HCT116 (cell line): Measurements from ENCODE around the gene TRHDE. TPM values are rescaled to one million over a fixed set of nuclear protein-coding genes. Genes with fewer than 3 reads are reported as not detected.

ENCODE experiments used
- ATAC-seq: fragments of 200-7000 bp; cut with Tn5 transposase; 2 replicates; pipeline ENCODE4 v1.9.1; 2020; ENCODE audit warnings: mild to moderate bottlenecking, moderate library complexity
- BruUV-seq: library from RNA; stranded (reverse); fragments of 400-500 nt; replicated peaks from 2 replicates; lab custom pipeline; 2021; lab: Mats Ljungman, UMichigan
- CTCF ChIA-PET: fragments of 300-600 bp; sonication (Branson Sonifier 250); formaldehyde crosslinking; loops from one replicate; lab custom pipeline; 2021; ENCODE audit warnings: antibody characterized with exemption; lab: Charles Lee
- POLR2A ChIA-PET: fragments of 300-600, 350-600 bp; sonication (Branson Sonifier 250); formaldehyde crosslinking; loops from one replicate; lab custom pipeline; 2021; ENCODE audit warnings: antibody characterized with exemption; lab: Charles Lee
- RAD21 ChIA-PET, 2 experiments: fragments of 300-600 bp; sonication (Branson Sonifier 250); formaldehyde crosslinking; loops; one replicate each; lab custom pipeline; 2023; ENCODE audit warnings: low total read pairs in 2 of 2; ENCODE audit not compliant: uncharacterized antibody in 2 of 2, unreplicated experiment in 2 of 2, low non-redundant PET in 1 of 2; lab: Charles Lee
- DNase-seq: peaks from one replicate; pipeline ENCODE4 v3.0.0-alpha.2; 2010; ENCODE audit warnings: low read depth, low spot score
- H2AFZ ChIP-seq: fragments of 200-600 bp; shearing (Covaris generic), sonication (generic); 2 replicates; pipeline ENCODE4 v1.6.1; 2017; ENCODE audit warnings: low read depth, mixed run types, mixed read lengths, antibody characterized with exemption, low read length; ENCODE audit not compliant: poor library complexity, severe bottlenecking
- H3K27ac ChIP-seq: 2 replicates; pipeline ENCODE4 v1.5.1; 2012; ENCODE audit warnings: low read depth, low read length
- H3K27me3 ChIP-seq: fragments of 200-600 bp; sonication (generic); 2 replicates; pipeline ENCODE4 v1.6.1; 2016; ENCODE audit warnings: mixed run types, low read length, mixed read lengths; ENCODE audit not compliant: insufficient read depth
- H3K36me3 ChIP-seq, 2 experiments: fragments of 200-500 bp in 1 of 2; fragments of 200-600 bp in 1 of 2; sonication (Bioruptor generic) in 1 of 2; sonication (generic) in 1 of 2; 2 replicates each; pipeline versions ENCODE4 v1.5.1 to v1.6.1; 2014 to 2016; ENCODE audit warnings: low read length in 2 of 2, inconsistent platforms in 1 of 2, mixed read lengths in 1 of 2, mixed run types in 1 of 2; ENCODE audit not compliant: insufficient read depth in 2 of 2, control insufficient read depth in 1 of 2
- H3K4me1 ChIP-seq, 2 experiments: fragments of 200-600 bp in 1 of 2; sonication (generic) in 1 of 2; 2 replicates each; pipeline versions ENCODE4 v1.5.1 to v1.6.1; 2012 to 2017; ENCODE audit warnings: low read length in 2 of 2, inconsistent platforms in 1 of 2, mild to moderate bottlenecking in 1 of 2, mixed read lengths in 1 of 2, mixed run types in 1 of 2, moderate library complexity in 1 of 2; ENCODE audit not compliant: insufficient read depth in 2 of 2, control insufficient read depth in 1 of 2
- H3K4me2 ChIP-seq: fragments of 200-600 bp; sonication (generic); 2 replicates; pipeline ENCODE4 v1.6.1; 2017; ENCODE audit warnings: mixed run types, low read length, mixed read lengths
- H3K4me3 ChIP-seq, 2 experiments: fragments of 200-600 bp in 1 of 2; sonication (generic) in 1 of 2; replicated peaks in 1 of 2; 2 replicates each; pipeline ENCODE4 v1.5.1; 2011 to 2016; ENCODE audit warnings: low read length in 2 of 2, control low read depth in 1 of 2, low read depth in 1 of 2, mild to moderate bottlenecking in 1 of 2, mixed read lengths in 1 of 2, mixed run types in 1 of 2
- H3K79me2 ChIP-seq: fragments of 200-600 bp; sonication (generic); 2 replicates; pipeline ENCODE4 v1.6.1; 2017; ENCODE audit warnings: mild to moderate bottlenecking, mixed run types, low read length, moderate library complexity, mixed read lengths; ENCODE audit not compliant: insufficient read depth
- H3K9ac ChIP-seq: fragments of 200-600 bp; sonication (generic); 2 replicates; pipeline ENCODE4 v1.6.1; 2016; ENCODE audit warnings: low read length, mixed read lengths
- H3K9me2 ChIP-seq: fragments of 200-600 bp; sonication (generic), shearing (Covaris generic); 2 replicates; pipeline ENCODE4 v1.6.1; 2017; ENCODE audit warnings: mixed run types, mild to moderate bottlenecking, moderate library complexity; ENCODE audit not compliant: insufficient read depth
- H3K9me3 ChIP-seq, 2 experiments: fragments of 200-500 bp in 1 of 2; fragments of 200-600 bp in 1 of 2; sonication (Bioruptor generic) in 1 of 2; sonication (generic) in 1 of 2; 2 replicates each; pipeline ENCODE4 v1.6.1; 2014 to 2017; ENCODE audit warnings: low read length in 2 of 2, mixed read lengths in 2 of 2, inconsistent platforms in 1 of 2, low read depth in 1 of 2, mild to moderate bottlenecking in 1 of 2, mixed run types in 1 of 2, moderate library complexity in 1 of 2; ENCODE audit not compliant: control insufficient read depth in 1 of 2, insufficient read depth in 1 of 2
- H4K20me1 ChIP-seq: fragments of 200-600 bp; sonication (generic), shearing (Covaris generic); 2 replicates; pipeline ENCODE4 v1.6.1; 2017; ENCODE audit warnings: mixed run types, mild to moderate bottlenecking, moderate library complexity; ENCODE audit not compliant: insufficient read depth
- CEBPB ChIP-seq: IDR thresholded peaks from 2 replicates; pipeline ENCODE4 v1.6.1; 2012; ENCODE audit warnings: low read depth
- CTCF ChIP-seq, 3 experiments: fragments of 200-600 bp in 1 of 3; sonication (generic) in 1 of 3; IDR thresholded peaks in 2 of 3; conservative IDR thresholded peaks in 1 of 3; 2 replicates each; pipeline ENCODE4 v1.5.1; 2012 to 2017; ENCODE audit warnings: low read depth in 2 of 3, low read length in 2 of 3, antibody characterized with exemption in 1 of 3, borderline replicate concordance in 1 of 3, control low read depth in 1 of 3, mild to moderate bottlenecking in 1 of 3, mixed read lengths in 1 of 3, mixed run types in 1 of 3, moderate library complexity in 1 of 3; ENCODE audit not compliant: insufficient read depth in 1 of 3
- RAD21 ChIP-seq: IDR thresholded peaks from 2 replicates; pipeline ENCODE4 v1.6.1; 2012; ENCODE audit warnings: low read depth, mild to moderate bottlenecking
- intact Hi-C: fragments of 100-400 bp; cut with micrococcal nuclease; formaldehyde crosslinking; loops from 2 replicates; pipeline ENCODE4 v1.10.0; 2022
- total RNA-seq: library from RNA; stranded (reverse); gene quantifications from one replicate; pipeline ENCODE4 v1.2.1, GENCODE V29; 2021; ENCODE audit not compliant: unreplicated experiment

TRHDE gene
- total RNA-seq, 1 experiment from 2014 or later, result 2.9 TPM

- H3K9me3 ChIP-seq, result no peaks in the 10 kb centered on the region
- intact Hi-C loops, result loop anchor here (5.0 kb wide), 1 partner anchor 245 kb away; no protein-coding TSS in a partner anchor
- no peaks in the 10 kb centered on the region for H3K4me1 ChIP-seq
- no peak for TF ChIP-seq CTCF (IDR thresholded peaks at IDR 0.05 in 2 of 3, conservative IDR thresholded peaks at IDR 0.05 in 1 of 3; ENCODE audit: borderline replicate concordance in 1 of 3, insufficient read depth in 1 of 3, low read depth in 2 of 3, low read length in 2 of 3)
- no peak overlapping the region for H2AFZ ChIP-seq
- no peak overlapping the region for H3K27ac ChIP-seq
- ATAC-seq (no peak), DNase-seq (no peak)
- CTCF ChIA-PET, result interaction anchor here (1.0 kb wide), 1 partner anchor 245 kb away, joined by 3 read pairs; no protein-coding TSS in a partner anchor
- H3K9me2 ChIP-seq, result no peaks in the 10 kb centered on the region
- RAD21 ChIA-PET, result no interaction called here
- H3K27me3 ChIP-seq, result no peaks in the 10 kb centered on the region
- POLR2A ChIA-PET, result no interaction called here
- no peaks in the 10 kb centered on the region for H4K20me1 ChIP-seq
- no peak overlapping the region for H3K4me3 ChIP-seq
- H3K79me2 ChIP-seq, result no peaks in the 10 kb centered on the region
- H3K9ac ChIP-seq, result no peak overlapping the region
- no peaks in the 10 kb centered on the region for H3K36me3 ChIP-seq
- no peak overlapping the region for H3K4me2 ChIP-seq
- BruUV-seq, result no TSS peak
Observed at GRCh38 chr12:72261885-72262284, 10.3 kb upstream of the TRHDE start.

GRCh38 chr12:72264548-72265175 lies 7.5 kb upstream of the TRHDE start:
- intact Hi-C loops, result loop anchor here (5.0 kb wide), 1 partner anchor 247 kb away; no protein-coding TSS in a partner anchor
- RAD21 ChIA-PET, result no interaction called here
- POLR2A ChIA-PET, result no interaction called here
- no peak overlapping the region for H3K9ac ChIP-seq
- CTCF ChIA-PET, result interaction anchor here (0.8 to 3.2 kb wide), 7 partner anchors 8 to 484 kb away, joined by 3 to 18 read pairs (median 5); no protein-coding TSS in a partner anchor
- TF ChIP-seq CEBPB, result no peak
- TF ChIP-seq CTCF (IDR thresholded peaks at IDR 0.05 in 2 of 3, conservative IDR thresholded peaks at IDR 0.05 in 1 of 3; ENCODE audit: borderline replicate concordance in 1 of 3, insufficient read depth in 1 of 3, low read depth in 2 of 3, low read length in 2 of 3), result peak; percentile 37 to 61 (median 57); a peak in 5 of 6 replicates
- peak; percentile 55 for TF ChIP-seq RAD21
- no peaks in the 10 kb centered on the region for H3K9me2 ChIP-seq
- H3K4me2 ChIP-seq, result no peak overlapping the region
- H3K9me3 ChIP-seq, result no peaks in the 10 kb centered on the region
- no peaks in the 10 kb centered on the region for H3K79me2 ChIP-seq
- H3K27ac ChIP-seq, result no peak overlapping the region
- H3K27me3 ChIP-seq, result no peaks in the 10 kb centered on the region
- no peak overlapping the region for H2AFZ ChIP-seq
- no peaks in the 10 kb centered on the region for H4K20me1 ChIP-seq
- ATAC-seq (peak; percentile 64; the same call in 1 of the 2 replicates), DNase-seq (no peak)
- BruUV-seq, result no TSS peak
- no peak overlapping the region for H3K4me3 ChIP-seq
- H3K36me3 ChIP-seq, result no peaks in the 10 kb centered on the region
- H3K4me1 ChIP-seq, result no peaks in the 10 kb centered on the region
